Left ventricle myocardium inferior (tissue), 1 donor: ENCODE results near the gene ATRN. TPM values are rescaled to one million over a fixed set of nuclear protein-coding genes. Genes with fewer than 3 reads are reported as not detected.

Experiments used
- DNase-seq: peaks from one replicate; pipeline ENCODE4 v3.0.0-alpha.2; 2020
- H3K27ac ChIP-seq: fragments of 200-600 bp; replicated peaks from 2 replicates; pipeline ENCODE4 v1.8.0; 2021
- H3K27me3 ChIP-seq: fragments of 200-600 bp; 2 replicates; pipeline ENCODE4 v1.8.0; 2021; ENCODE audit warnings: low read depth
- H3K36me3 ChIP-seq: fragments of 200-600 bp; 2 replicates; pipeline ENCODE4 v1.8.0; 2021
- H3K4me1 ChIP-seq: fragments of 200-600 bp; 2 replicates; pipeline ENCODE4 v1.8.0; 2021
- H3K4me3 ChIP-seq: fragments of 200-600 bp; 2 replicates; pipeline ENCODE4 v1.8.0; 2021; ENCODE audit warnings: mild to moderate bottlenecking, moderate library complexity
- H3K9me3 ChIP-seq: fragments of 200-600 bp; replicated peaks from 2 replicates; pipeline ENCODE4 v1.8.0; 2021
- intact Hi-C: fragments of 100-400 bp; cut with micrococcal nuclease; formaldehyde crosslinking; loops from one replicate; pipeline ENCODE4 v1.11.0; 2022
- total RNA-seq: library from RNA; stranded (reverse); fragmentation: NEBNext Ultra II Directional; extraction: Animal tissue kit (Norgen Biotek cat#: 25700); gene quantifications from one replicate; pipeline ENCODE4 v1.2.1, GENCODE V29; 2021
- TF ChIP-seq, protein P1 (sequence below): fragments of 200-600 bp; IDR thresholded peaks from 2 replicates; pipeline ENCODE4 v1.8.0; 2021; ENCODE audit warnings: antibody characterized with exemption, mild to moderate bottlenecking, borderline replicate concordance
- donor health status: DM: no; HTN: yes; CAD: no; lungs with severe emphysema.

The ATRN gene
- total RNA-seq, 1 donor from 2014 or later = 32.4 TPM

DNA sequence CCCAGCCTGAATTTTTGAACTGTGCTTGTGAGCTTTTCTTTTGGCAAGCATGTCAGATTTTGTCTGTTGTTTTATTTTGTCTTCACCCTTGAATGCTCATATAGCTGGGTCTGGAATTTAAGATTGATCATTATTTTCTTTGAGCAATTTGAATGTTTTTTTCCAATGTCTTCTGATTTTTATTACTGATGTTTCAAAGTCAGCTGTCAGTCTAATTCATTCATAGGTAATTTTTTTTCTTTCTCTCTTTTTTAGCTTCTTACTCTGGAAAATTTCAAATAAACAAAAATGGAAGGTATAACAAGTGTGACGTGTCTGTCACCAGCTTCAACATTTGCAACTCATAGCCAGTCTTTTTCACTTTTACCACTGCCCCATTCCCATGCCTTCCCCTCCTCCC is 15.1 kb downstream of the ATRN start:
- no peaks in the 10 kb centered on the region for H3K27me3 ChIP-seq
- TF ChIP-seq, protein P1, sequence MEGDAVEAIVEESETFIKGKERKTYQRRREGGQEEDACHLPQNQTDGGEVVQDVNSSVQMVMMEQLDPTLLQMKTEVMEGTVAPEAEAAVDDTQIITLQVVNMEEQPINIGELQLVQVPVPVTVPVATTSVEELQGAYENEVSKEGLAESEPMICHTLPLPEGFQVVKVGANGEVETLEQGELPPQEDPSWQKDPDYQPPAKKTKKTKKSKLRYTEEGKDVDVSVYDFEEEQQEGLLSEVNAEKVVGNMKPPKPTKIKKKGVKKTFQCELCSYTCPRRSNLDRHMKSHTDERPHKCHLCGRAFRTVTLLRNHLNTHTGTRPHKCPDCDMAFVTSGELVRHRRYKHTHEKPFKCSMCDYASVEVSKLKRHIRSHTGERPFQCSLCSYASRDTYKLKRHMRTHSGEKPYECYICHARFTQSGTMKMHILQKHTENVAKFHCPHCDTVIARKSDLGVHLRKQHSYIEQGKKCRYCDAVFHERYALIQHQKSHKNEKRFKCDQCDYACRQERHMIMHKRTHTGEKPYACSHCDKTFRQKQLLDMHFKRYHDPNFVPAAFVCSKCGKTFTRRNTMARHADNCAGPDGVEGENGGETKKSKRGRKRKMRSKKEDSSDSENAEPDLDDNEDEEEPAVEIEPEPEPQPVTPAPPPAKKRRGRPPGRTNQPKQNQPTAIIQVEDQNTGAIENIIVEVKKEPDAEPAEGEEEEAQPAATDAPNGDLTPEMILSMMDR = no peak
- DNase-seq = no peak
- intact Hi-C loops = no loop called here
- no peak overlapping the region for H3K4me3 ChIP-seq
- H3K36me3 ChIP-seq = peaks cover 5% of the 10 kb centered on the region
- no peak overlapping the region for H3K27ac ChIP-seq
- H3K9me3 ChIP-seq = peaks cover 17% of the 10 kb centered on the region
- H3K4me1 ChIP-seq = peaks cover 26% of the 10 kb centered on the region

DNA sequence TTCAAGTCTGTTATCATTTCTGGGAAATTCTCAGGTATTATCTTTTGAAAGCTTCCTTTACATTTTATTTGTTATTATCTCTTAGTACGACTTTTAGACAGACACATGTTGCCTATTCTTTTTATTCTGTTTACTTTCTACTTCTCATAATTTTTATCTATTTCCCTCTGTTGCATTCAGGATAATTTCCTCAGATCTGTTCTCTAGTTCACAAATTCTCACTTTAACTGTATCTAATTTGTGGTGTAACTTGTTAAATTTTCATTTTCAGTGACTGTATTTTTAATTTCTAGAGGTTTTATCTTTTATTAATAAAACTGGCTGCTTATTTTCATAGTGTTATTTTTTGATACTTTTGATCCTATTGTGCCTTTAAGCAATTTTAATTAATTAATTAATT is 16.0 kb downstream of the ATRN start:
- TF ChIP-seq, protein P1 = no peak
- H3K4me3 ChIP-seq = no peak overlapping the region
- DNase-seq = no peak
- no peaks in the 10 kb centered on the region for H3K27me3 ChIP-seq
- H3K9me3 ChIP-seq = peaks cover 17% of the 10 kb centered on the region
- peaks cover 29% of the 10 kb centered on the region for H3K4me1 ChIP-seq
- H3K27ac ChIP-seq = no peak overlapping the region
- intact Hi-C loops = no loop called here
- peaks cover 5% of the 10 kb centered on the region for H3K36me3 ChIP-seq

DNA sequence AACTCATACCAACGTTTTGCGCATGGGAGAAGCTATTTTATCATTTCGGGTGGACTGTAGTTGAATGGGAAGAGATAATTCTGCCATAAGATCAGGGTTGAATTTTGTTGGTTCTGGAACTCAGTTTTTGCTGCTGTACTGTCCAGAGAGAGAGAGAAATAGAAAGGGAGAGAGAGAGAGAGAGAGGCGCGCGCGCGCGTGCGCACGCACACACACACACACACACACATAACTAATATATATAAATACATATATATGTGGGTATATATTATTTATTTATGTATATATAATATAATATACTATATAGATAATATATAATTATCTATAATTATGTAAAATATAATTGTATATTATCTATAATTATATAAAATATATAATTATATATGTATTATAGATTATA is 21.9 kb downstream of the ATRN start:
- intact Hi-C loops = no loop called here

DNA sequence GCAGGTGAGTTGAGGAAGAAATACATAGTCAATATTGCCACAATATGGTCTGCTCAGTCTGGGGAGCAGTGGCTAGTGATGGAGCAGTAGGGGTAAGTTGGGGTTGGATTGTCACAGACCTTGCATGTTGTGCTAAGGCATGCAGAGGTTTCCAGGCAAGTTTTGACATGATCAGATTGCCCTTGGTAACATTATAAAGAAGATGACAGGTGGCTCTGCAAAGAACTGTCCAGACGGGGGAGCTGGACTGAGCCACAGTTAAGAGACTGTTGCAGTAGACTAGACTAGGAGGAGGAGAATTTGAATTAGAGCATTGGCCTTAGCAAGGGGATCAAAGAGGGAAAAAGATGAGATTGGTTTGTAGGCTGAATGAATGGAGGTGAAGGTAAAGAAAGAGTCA is 23.4 kb downstream of the ATRN start:
- Histone ChIP-seq H3K27ac (no peak overlapping the region), H3K9me3 (peaks cover 19% of the 10 kb centered on the region), H3K36me3 (peaks cover 15% of the 10 kb centered on the region), H3K4me1 (peaks cover 7% of the 10 kb centered on the region), H3K4me3 (no peak overlapping the region), H3K27me3 (no peaks in the 10 kb centered on the region)
- DNase-seq = no peak
- intact Hi-C loops = no loop called here
- TF ChIP-seq, protein P1 = no peak

More for the DNA sequence above, 21.9 kb downstream of the ATRN start:
- TF ChIP-seq, protein P1 = no peak
- Histone ChIP-seq H3K4me1 (peaks cover 13% of the 10 kb centered on the region), H3K9me3 (peaks cover 19% of the 10 kb centered on the region), H3K27me3 (no peaks in the 10 kb centered on the region), H3K4me3 (no peak overlapping the region), H3K36me3 (peaks cover 15% of the 10 kb centered on the region), H3K27ac (no peak overlapping the region)
- no peak for DNase-seq

DNA sequence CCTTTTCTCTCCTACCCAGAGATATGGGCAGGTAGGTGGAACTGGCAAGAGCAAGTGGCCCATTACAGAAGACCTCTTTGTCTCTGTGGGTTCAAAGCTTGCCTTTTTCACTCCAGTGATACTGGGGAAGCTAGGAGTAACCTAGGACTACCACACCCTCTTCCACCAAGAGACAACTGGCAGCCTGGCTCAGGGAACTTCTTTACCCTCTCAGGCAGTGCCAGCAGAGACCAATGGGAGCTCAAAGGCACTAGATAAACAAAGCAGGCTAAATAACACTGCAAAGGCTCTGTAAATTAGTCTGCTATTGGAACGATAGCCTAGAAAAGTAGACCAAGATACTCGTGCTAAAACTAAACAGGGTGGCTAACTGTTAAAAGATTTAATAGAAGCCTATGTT is 32.1 kb downstream of the ATRN start:
- peaks cover 14% of the 10 kb centered on the region for H3K4me1 ChIP-seq
- intact Hi-C loops = no loop called here
- TF ChIP-seq, protein P1 = no peak
- H3K27ac ChIP-seq = no peak overlapping the region
- no peaks in the 10 kb centered on the region for H3K27me3 ChIP-seq
- no peaks in the 10 kb centered on the region for H3K9me3 ChIP-seq
- no peak overlapping the region for H3K4me3 ChIP-seq
- DNase-seq = no peak
- H3K36me3 ChIP-seq = no peaks in the 10 kb centered on the region

DNA sequence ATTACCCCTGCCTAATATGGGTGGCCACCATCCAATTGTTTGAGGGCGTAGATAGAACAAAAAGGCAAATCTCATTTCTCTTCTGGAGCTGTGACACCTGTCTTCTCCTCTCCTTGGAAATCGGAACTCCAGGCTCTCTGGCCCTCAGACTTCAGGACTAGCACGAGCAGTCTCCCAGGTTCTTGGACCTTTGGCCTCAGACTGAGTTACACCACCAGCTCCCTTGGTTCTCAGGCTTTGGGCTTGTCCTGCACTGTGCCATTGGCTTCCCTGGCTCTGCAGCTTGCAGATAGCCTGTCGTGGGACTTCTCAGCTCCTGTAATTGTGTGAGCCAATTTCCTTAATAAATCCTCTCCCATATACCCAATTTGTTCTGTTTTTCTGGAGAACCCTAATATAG is 34.3 kb downstream of the ATRN start:
- Histone ChIP-seq H3K4me3 (no peak overlapping the region), H3K4me1 (peaks cover 18% of the 10 kb centered on the region), H3K36me3 (no peaks in the 10 kb centered on the region), H3K27me3 (no peaks in the 10 kb centered on the region), H3K9me3 (no peaks in the 10 kb centered on the region), H3K27ac (no peak overlapping the region)
- intact Hi-C loops = no loop called here
- TF ChIP-seq, protein P1 = no peak
- no peak for DNase-seq
